IPS DF 6.9 (cell line): Measurements from ENCODE around the gene TEF.

Source experiments
- DNase-seq: peaks from one replicate; pipeline ENCODE4 v3.0.0-alpha.2; 2013; ENCODE audit warnings: low read depth, low spot score
- H3K27ac ChIP-seq: one replicate; pipeline ENCODE4 v1.5.1; 2013; ENCODE audit warnings: low read length, control low read depth
- H3K27me3 ChIP-seq: 2 replicates; pipeline ENCODE4 v1.6.1; 2013; ENCODE audit warnings: mild to moderate bottlenecking, low read length; ENCODE audit not compliant: control insufficient read depth, insufficient read depth
- H3K36me3 ChIP-seq: 2 replicates; pipeline ENCODE4 v1.6.1; 2013; ENCODE audit warnings: low read length; ENCODE audit not compliant: control insufficient read depth, insufficient read depth
- H3K4me1 ChIP-seq: 2 replicates; pipeline ENCODE4 v1.6.1; 2013; ENCODE audit warnings: low read length; ENCODE audit not compliant: control insufficient read depth, insufficient read depth
- H3K4me3 ChIP-seq: 2 replicates; pipeline ENCODE4 v1.5.1; 2013; ENCODE audit warnings: mild to moderate bottlenecking, low read length
- H3K9me3 ChIP-seq: 2 replicates; pipeline ENCODE4 v1.6.1; 2013; ENCODE audit warnings: low read length, inconsistent platforms; ENCODE audit not compliant: control insufficient read depth, insufficient read depth
- WGBS: extraction: QIAGEN DNeasy Blood & Tissue Kit; methylation state at CpG from one replicate; pipeline ENCODE4 v1.1.7; 2013; ENCODE audit warnings: mixed read lengths, missing lambda C conversion rate; ENCODE audit not compliant: insufficient read length, insufficient coverage; 5-methylcytosine and 5-hydroxymethylcytosine counted together

Gene TEF

DNA sequence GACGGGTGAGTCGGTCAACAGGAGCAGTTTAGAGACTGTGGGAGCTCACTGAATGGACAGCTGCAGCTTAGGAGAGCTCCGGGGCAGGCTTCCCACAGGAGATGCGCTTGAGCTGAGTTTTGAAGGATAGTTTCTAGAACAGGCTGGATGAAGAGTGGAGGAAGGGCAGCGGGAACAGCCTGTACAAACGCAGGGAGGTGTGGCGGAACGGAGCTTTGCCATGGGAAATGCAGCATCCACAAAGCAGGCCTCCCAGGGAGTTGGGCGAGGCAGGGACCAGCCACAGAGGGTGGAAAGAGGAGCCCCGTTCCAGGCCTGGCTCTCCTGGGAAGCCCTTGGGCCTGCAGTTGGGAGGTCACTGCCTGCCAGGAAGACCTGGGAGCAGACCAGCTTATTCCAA lies 26.8 kb upstream of the TEF start:
- H3K36me3 ChIP-seq: peaks cover 41% of the 10 kb centered on the region
- no peak for DNase-seq

DNA sequence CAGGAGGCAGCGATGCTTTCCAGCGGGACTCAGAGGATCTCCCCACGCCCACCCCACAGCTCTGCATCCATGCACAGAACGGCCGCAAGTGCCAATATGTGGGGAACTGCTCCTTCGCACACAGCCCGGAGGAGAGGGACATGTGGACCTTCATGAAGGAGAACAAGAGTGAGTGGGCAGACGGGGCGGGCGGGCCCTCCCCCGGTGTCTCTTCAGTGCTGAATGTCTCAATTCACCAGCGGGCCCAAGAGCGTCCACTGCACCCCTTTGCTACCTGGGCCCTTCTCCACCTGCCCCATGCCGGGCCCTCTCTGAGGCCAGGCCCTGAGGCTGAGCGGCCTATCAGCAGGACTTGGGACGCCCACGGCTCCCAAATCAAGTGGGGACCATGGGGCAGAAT lies 25.8 kb upstream of the TEF start:
- no peak for DNase-seq
- Histone ChIP-seq H3K4me3 (no peak overlapping the region), H3K36me3 (peaks cover 35% of the 10 kb centered on the region), H3K4me1 (peaks cover 7% of the 10 kb centered on the region), H3K27me3 (no peaks in the 10 kb centered on the region), H3K9me3 (no peaks in the 10 kb centered on the region), H3K27ac (no peak overlapping the region)
- WGBS: no CpG with 5 or more reads among the region's 17 CpGs

More for the DNA sequence above, 26.8 kb upstream of the TEF start:
- Histone ChIP-seq H3K27ac (no peak overlapping the region), H3K4me1 (peaks cover 5% of the 10 kb centered on the region), H3K27me3 (no peaks in the 10 kb centered on the region), H3K9me3 (no peaks in the 10 kb centered on the region), H3K4me3 (no peak overlapping the region)
- WGBS: no CpG with 5 or more reads among the region's 10 CpGs

DNA sequence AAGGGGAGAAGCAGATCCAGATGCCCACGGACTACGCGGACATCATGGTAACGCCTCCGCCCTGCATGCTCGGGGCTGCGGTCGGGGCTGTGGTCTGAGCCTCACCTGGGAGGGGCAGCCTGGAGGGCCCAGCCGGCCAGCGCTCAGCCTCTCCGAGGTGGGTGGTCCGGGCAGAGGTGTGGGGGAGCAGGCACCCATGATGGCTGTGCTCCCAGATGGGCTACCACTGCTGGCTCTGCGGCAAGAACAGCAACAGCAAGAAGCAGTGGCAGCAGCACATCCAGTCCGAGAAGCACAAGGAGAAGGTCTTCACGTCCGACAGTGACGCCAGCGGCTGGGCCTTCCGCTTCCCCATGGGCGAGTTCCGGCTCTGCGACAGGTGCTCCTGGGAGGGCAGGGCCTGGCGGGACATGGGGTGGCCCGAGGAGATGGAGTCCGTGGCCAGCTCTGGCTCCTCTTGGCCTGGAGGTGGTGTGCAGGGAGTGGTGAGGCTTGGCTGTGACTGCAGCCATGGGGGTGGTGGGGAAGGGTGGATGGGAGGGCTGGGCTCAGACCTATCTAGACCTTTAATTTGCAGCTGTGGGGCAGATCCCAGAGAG lies 25.2 kb upstream of the TEF start:
- peaks cover 29% of the 10 kb centered on the region for H3K36me3 ChIP-seq
- peaks cover 7% of the 10 kb centered on the region for H3K4me1 ChIP-seq
- H3K9me3 ChIP-seq: no peaks in the 10 kb centered on the region
- H3K27ac ChIP-seq: no peak overlapping the region
- no peaks in the 10 kb centered on the region for H3K27me3 ChIP-seq
- DNase-seq: no peak
- no peak overlapping the region for H3K4me3 ChIP-seq
- no CpG with 5 or more reads among the region's 25 CpGs for WGBS

DNA sequence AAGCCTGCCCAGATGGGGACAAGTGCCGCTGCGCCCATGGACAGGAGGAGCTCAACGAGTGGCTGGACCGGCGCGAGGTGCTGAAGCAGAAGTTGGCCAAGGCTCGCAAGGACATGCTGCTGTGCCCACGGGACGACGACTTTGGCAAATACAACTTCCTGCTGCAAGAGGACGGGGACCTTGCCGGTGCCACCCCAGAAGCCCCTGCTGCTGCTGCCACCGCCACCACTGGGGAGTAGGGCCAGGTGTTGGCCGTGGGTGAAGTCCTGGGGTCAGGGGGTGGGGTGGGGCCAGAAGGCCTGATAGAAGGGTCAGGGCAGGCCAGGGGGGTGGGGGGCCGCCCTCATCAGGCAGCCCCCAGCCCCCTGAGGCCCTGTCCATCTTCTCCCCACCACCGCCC lies 24.6 kb upstream of the TEF start:
- H3K36me3 ChIP-seq: peaks cover 26% of the 10 kb centered on the region
- H3K27me3 ChIP-seq: no peaks in the 10 kb centered on the region
- DNase-seq: no peak
- H3K4me3 ChIP-seq: no peak overlapping the region
- no CpG with 5 or more reads among the region's 16 CpGs for WGBS
- H3K4me1 ChIP-seq: peaks cover 7% of the 10 kb centered on the region
- H3K27ac ChIP-seq: no peak overlapping the region
- H3K9me3 ChIP-seq: no peaks in the 10 kb centered on the region

DNA sequence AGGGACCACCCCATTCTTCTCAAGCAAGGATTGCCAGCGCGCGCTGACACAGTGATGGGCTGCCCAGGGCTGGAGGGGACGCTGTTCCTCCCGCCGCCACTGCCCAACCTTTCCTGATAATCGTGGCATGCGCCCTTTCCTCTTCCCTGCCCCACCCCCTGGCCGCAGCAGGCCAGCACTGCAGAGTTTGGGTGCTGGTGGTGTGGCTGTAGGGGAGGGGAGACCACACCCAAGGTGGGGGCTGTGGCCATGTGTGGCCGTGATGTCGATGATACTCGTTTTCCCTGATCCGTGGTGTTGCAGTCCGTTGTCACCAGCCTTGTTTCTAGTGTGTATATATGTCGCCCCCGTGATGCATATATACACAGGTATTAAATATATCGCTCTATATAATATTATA lies 22.8 kb upstream of the TEF start:
- Histone ChIP-seq H3K9me3 (no peaks in the 10 kb centered on the region), H3K36me3 (peaks cover 20% of the 10 kb centered on the region), H3K4me1 (peaks cover 7% of the 10 kb centered on the region), H3K4me3 (no peak overlapping the region), H3K27ac (no peak overlapping the region), H3K27me3 (no peaks in the 10 kb centered on the region)
- WGBS: no CpG with 5 or more reads among the region's 17 CpGs
- no peak for DNase-seq

DNA sequence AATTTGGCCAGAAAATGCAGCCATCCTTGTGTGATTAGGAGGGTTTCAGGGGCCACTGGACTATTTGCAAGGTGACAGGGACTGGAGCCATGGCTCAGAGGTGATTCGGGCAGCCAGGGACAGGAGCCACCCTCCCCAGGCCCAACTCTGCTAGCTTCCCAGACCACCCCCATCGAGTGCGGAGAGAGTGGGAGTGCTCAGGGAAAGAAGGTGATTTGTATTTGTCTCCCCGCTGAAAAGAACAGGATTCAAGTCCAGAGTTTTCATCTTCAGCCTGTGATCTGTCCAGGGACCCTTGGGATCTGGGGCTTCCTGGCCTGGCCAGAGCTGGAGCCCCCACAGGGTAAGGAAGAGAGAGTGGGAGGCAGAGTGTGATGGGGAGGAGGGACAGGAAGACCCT lies 22.4 kb upstream of the TEF start:
- Histone ChIP-seq H3K27ac (no peak overlapping the region), H3K4me3 (no peak overlapping the region), H3K27me3 (no peaks in the 10 kb centered on the region), H3K36me3 (peaks cover 16% of the 10 kb centered on the region), H3K4me1 (peaks cover 9% of the 10 kb centered on the region), H3K9me3 (no peaks in the 10 kb centered on the region)
- whole genome bisulfite sequencing: no CpG with 5 or more reads among the region's 4 CpGs
- DNase-seq: no peak

DNA sequence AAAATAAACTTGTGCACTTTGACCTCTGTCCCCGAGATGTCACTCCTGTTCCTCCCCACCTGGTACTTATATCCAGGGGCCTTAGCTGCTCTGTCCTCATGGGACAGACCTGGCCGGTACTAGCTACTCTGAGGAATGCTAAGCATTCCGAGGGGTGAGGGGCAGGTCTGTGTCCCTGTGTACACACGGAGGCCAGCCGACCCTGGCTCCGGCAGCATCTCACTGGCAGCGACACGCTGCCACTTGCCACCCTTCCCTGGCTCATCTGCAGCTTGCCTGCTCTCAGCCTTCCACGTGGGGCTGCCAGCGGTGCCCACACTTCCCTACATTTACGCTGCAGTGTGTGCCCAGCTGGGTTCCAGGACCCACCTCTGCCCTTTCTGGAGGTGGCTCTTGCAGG lies 21.6 kb upstream of the TEF start:
- Histone ChIP-seq H3K9me3 (no peaks in the 10 kb centered on the region), H3K4me3 (no peak overlapping the region), H3K36me3 (peaks cover 16% of the 10 kb centered on the region), H3K4me1 (peaks cover 10% of the 10 kb centered on the region), H3K27ac (no peak overlapping the region), H3K27me3 (no peaks in the 10 kb centered on the region)
- no CpG with 5 or more reads among the region's 11 CpGs for WGBS
- DNase-seq: peak; percentile 50

DNA sequence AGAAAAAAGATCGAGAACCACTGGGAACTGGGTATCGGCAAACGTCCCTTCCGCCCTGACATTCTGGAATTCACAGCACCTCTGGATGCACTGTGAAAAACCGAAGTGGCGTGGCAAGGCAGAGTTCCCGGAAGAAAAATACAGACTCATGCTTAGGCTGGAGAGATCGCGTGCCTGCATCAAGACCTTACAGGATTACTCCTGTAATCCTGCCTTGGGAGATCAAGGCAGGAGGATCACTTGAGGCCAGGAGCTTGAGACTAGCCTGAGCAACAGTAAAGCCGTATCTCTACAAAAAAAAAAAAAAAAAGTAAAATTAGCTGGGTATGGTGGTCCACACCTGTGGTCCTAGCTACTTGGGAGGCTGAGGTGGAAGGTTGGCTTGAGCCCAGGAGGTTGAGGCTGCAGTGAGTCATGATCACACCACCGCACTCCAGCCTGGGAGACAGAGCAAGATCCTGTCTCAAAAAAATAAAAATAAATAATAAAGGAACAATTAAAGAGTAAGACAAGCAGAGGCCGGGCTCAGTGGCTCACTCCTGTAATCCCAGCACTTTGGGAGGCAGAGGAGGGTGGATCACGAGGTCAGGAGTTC lies 19.9 kb upstream of the TEF start:
- Histone ChIP-seq H3K27ac (no peak overlapping the region), H3K4me1 (peaks cover 12% of the 10 kb centered on the region), H3K9me3 (no peaks in the 10 kb centered on the region), H3K4me3 (no peak overlapping the region), H3K27me3 (no peaks in the 10 kb centered on the region), H3K36me3 (peaks cover 4% of the 10 kb centered on the region)
- DNase-seq: no peak
- WGBS: no CpG with 5 or more reads among the region's 13 CpGs

DNA sequence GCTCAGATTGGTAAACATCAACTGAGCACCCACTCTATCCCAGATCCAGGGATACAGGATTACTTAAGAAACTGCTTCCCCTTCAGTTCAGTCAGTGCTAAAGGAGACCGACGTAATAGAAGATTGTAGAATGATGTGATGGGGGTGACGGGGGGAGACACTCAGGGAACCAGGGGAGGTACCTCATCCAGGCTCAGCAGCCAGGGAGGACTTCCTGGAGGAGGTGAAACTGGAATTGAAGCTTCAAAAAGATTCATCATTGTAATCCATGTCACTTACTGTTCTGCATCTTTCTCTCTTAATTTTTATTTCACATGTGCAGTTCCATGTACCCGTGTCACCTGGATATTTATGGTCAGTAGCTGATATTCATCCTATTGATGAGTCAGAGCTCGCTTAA lies 19.1 kb upstream of the TEF start:
- Histone ChIP-seq H3K4me1 (peaks cover 20% of the 10 kb centered on the region), H3K4me3 (no peak overlapping the region), H3K36me3 (no peaks in the 10 kb centered on the region), H3K9me3 (no peaks in the 10 kb centered on the region), H3K27me3 (no peaks in the 10 kb centered on the region), H3K27ac (no peak overlapping the region)
- no peak for DNase-seq
- WGBS: no CpG with 5 or more reads among the region's 5 CpGs

DNA sequence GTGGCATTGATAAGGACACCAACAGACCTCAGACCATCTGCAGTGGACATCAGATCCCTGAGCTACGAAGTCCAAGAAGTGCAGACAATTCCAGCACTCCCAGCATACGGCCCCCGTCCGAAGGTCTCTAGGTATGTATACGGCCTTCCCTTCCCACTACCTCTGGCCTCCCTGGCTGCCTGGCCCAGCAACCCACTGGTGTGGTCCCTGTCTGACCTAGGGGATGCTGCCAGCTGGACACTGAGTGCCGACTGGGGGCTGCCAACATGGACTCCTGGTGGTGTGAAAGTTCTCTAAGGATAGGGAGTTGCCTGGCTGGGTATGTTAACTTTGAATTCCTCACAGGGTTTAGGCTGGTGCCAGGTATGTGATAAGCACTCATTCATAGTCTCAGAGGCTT lies 17.5 kb upstream of the TEF start:
- no CpG with 5 or more reads among the region's 6 CpGs for WGBS
- no peaks in the 10 kb centered on the region for H3K27me3 ChIP-seq
- H3K27ac ChIP-seq: no peak overlapping the region
- DNase-seq: no peak
- H3K4me1 ChIP-seq: peaks cover 17% of the 10 kb centered on the region
- no peak overlapping the region for H3K4me3 ChIP-seq
- H3K36me3 ChIP-seq: no peaks in the 10 kb centered on the region
- H3K9me3 ChIP-seq: no peaks in the 10 kb centered on the region

DNA sequence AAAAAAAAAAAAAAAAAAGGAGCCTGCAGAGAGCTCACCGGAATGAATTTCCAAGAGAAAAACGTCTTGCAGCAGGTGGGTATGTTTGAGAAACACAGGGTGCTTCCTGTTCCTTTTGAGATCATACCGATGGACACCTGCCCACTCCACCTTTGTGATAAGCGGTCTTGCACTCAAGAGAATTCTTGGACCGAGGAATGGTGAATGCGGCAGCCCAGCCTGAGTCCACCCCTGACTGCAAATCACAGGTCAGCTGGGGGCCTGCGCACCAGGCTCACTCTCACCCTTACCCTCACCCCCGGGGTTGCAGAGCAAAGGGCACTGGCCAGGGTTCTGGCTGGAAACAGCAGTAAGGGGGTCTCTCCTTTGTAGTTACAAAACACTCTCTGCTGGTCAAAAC lies 16.8 kb upstream of the TEF start:
- peaks cover 16% of the 10 kb centered on the region for H3K4me1 ChIP-seq
- no peak overlapping the region for H3K27ac ChIP-seq
- no peak overlapping the region for H3K4me3 ChIP-seq
- no peaks in the 10 kb centered on the region for H3K36me3 ChIP-seq
- H3K27me3 ChIP-seq: no peaks in the 10 kb centered on the region
- no peak for DNase-seq
- no CpG with 5 or more reads among the region's 8 CpGs for WGBS
- H3K9me3 ChIP-seq: no peaks in the 10 kb centered on the region
